HepG2 (cell line): ENCODE measurements around the gene HMGCS2. TPM values are rescaled to one million over a fixed set of nuclear protein-coding genes. Genes with fewer than 3 reads are reported as not detected.

Experiments
- ATF7-NPFF ChIP-seq: sonication (generic); formaldehyde crosslinking; IDR thresholded peaks from 2 replicates; pipeline ENCODE4 v1.8.1; 2023; ENCODE audit warnings: mild to moderate bottlenecking, low read depth, missing genetic modification reagents, moderate library complexity
- FOXJ3 ChIP-seq: sonication (generic); formaldehyde crosslinking; IDR thresholded peaks from 2 replicates; pipeline ENCODE4 v1.4.0; 2020; ENCODE audit warnings: missing genetic modification reagents, mild to moderate bottlenecking, borderline replicate concordance
- FUBP1 ChIP-seq: sonication (generic); formaldehyde crosslinking; IDR thresholded peaks from 2 replicates; pipeline ENCODE4 v1.5.1; 2020; ENCODE audit warnings: missing genetic modification reagents, mild to moderate bottlenecking, borderline replicate concordance
- MAFK ChIP-seq, 2 experiments: IDR thresholded peaks in 1 of 2; conservative IDR thresholded peaks in 1 of 2; 2 replicates each; pipeline ENCODE4 v1.6.1; 2011; ENCODE audit warnings: improper control_type of control experiment in 2 of 2, low read length in 2 of 2
- MTA1 ChIP-seq: sonication (generic); formaldehyde crosslinking; IDR thresholded peaks from 2 replicates; pipeline ENCODE4 v1.4.0; 2020; ENCODE audit warnings: missing genetic modification reagents, mild to moderate bottlenecking, borderline replicate concordance
- MXD3 ChIP-seq: IDR thresholded peaks from 2 replicates; pipeline ENCODE4 v1.6.1; 2016; ENCODE audit warnings: mild to moderate bottlenecking, missing biosample characterization, missing genetic modification reagents
- PITX1 ChIP-seq: sonication (generic); formaldehyde crosslinking; IDR thresholded peaks from 2 replicates; pipeline ENCODE4 v1.5.1; 2020; ENCODE audit warnings: mild to moderate bottlenecking, missing genetic modification reagents
- POGK ChIP-seq: sonication (generic); formaldehyde crosslinking; conservative IDR thresholded peaks from 2 replicates; pipeline ENCODE4 v1.8.0; 2022; ENCODE audit warnings: mild to moderate bottlenecking, moderate library complexity, missing genetic modification reagents
- SMYD3 ChIP-seq: sonication (generic); formaldehyde crosslinking; IDR thresholded peaks from 2 replicates; pipeline ENCODE4 v1.8.1; 2023; ENCODE audit warnings: mild to moderate bottlenecking, missing genetic modification reagents
- SNAI1 ChIP-seq: sonication (generic); formaldehyde crosslinking; IDR thresholded peaks from 2 replicates; pipeline ENCODE4 v1.5.0; 2020; ENCODE audit warnings: mild to moderate bottlenecking, missing genetic modification reagents, borderline replicate concordance
- SSRP1 ChIP-seq: IDR thresholded peaks from 2 replicates; pipeline ENCODE4 v1.6.1; 2016; ENCODE audit warnings: control low read depth
- TFDP1 ChIP-seq: IDR thresholded peaks from 2 replicates; pipeline ENCODE4 v1.6.1; 2016; ENCODE audit warnings: missing compliant biosample characterization, missing genetic modification reagents, borderline replicate concordance
- TOPORS ChIP-seq: sonication (generic); formaldehyde crosslinking; IDR thresholded peaks from 2 replicates; pipeline ENCODE4 v1.8.0; 2023; ENCODE audit warnings: mild to moderate bottlenecking, missing genetic modification reagents
- ZBTB14 ChIP-seq: sonication (generic); formaldehyde crosslinking; IDR thresholded peaks from 2 replicates; pipeline ENCODE4 v1.4.0; 2020; ENCODE audit warnings: missing genetic modification reagents
- ZMYM4 ChIP-seq: sonication (generic); formaldehyde crosslinking; IDR thresholded peaks from 2 replicates; pipeline ENCODE4 v1.8.1; 2023; ENCODE audit warnings: mild to moderate bottlenecking, missing genetic modification reagents
- ZNF276 ChIP-seq: sonication (generic); formaldehyde crosslinking; IDR thresholded peaks from 2 replicates; pipeline ENCODE4 v1.4.0; 2020; ENCODE audit warnings: mild to moderate bottlenecking, low read depth, missing genetic modification reagents
- ZNF570 ChIP-seq: sonication (generic); formaldehyde crosslinking; IDR thresholded peaks from 2 replicates; pipeline ENCODE4 v1.4.0; 2020; ENCODE audit warnings: mild to moderate bottlenecking, missing genetic modification reagents, borderline replicate concordance
- ZNF597 ChIP-seq: sonication (generic); formaldehyde crosslinking; IDR thresholded peaks from 2 replicates; pipeline ENCODE4 v1.5.0; 2020; ENCODE audit warnings: missing genetic modification reagents
- ZSCAN12 ChIP-seq: sonication (generic); formaldehyde crosslinking; IDR thresholded peaks from 2 replicates; pipeline ENCODE4 v1.9.0; 2021; ENCODE audit warnings: mild to moderate bottlenecking, missing genetic modification reagents
- polyA plus RNA-seq, 8 experiments: library from polyadenylated mRNA; depleted of rRNA in 3 of 8; stranded (reverse) in 7 of 8; unstranded in 1 of 8; fragments of >200 nt; fragmentation: Illumina TruSeq in 4 of 8; extraction: Trizol in 4 of 8; gene quantifications; 2 replicates each; pipeline versions ENCODE4 v1.2.1 to v1.2.3, GENCODE V29; 2011 to 2016; ENCODE audit warnings: low read depth in 4 of 8, missing spikeins in 1 of 8, mixed read lengths in 1 of 8; ENCODE audit not compliant: insufficient read depth in 1 of 8
- total RNA-seq, 5 experiments: library from RNA; depleted of rRNA; stranded (reverse); fragments of >200 nt; fragmentation: Illumina TruSeq; extraction: Trizol; gene quantifications; 2 replicates each; pipeline ENCODE4 v1.2.3, GENCODE V29; 2016; ENCODE audit warnings: low read depth in 1 of 5

Gene HMGCS2
- total and polyA plus RNA-seq, 2 of the 13 experiments (the other 11 are each of a cell fraction or from before 2014, with no cell fraction given): 0.44 to 1.5 TPM

GRCh38 chr1:119816407-119816806 is 47.7 kb upstream of the HMGCS2 start (continued):
- TF ChIP-seq TFDP1 (CRISPR knock-in tag): no peak
- no peak for TF ChIP-seq ZNF276 (CRISPR knock-in tag)
- no peak; the same call in 1 of the 2 replicates for TF ChIP-seq MTA1 (CRISPR knock-in tag)
- TF ChIP-seq SNAI1 (CRISPR knock-in tag): no peak
- no peak for TF ChIP-seq FOXJ3
- TF ChIP-seq MXD3 (CRISPR knock-in tag): no peak
- no peak for TF ChIP-seq ZNF597 (CRISPR knock-in tag)
- TF ChIP-seq ZSCAN12: no peak
- no peak for TF ChIP-seq SMYD3 (CRISPR knock-in tag)
- no peak for TF ChIP-seq ZNF570 (CRISPR knock-in tag)
- TF ChIP-seq ATF7-NPFF (CRISPR knock-in tag): no peak
- no peak for TF ChIP-seq MAFK (conservative IDR thresholded peaks at IDR 0.05 in 1 of 2, IDR thresholded peaks at IDR 0.05 in 1 of 2; ENCODE audit: low read length in 2 of 2)
- no peak for TF ChIP-seq FUBP1 (CRISPR knock-in tag)
- TF ChIP-seq ZMYM4 (CRISPR knock-in tag): no peak
- no peak for TF ChIP-seq POGK (CRISPR knock-in tag)
- TF ChIP-seq PITX1 (CRISPR knock-in tag): no peak
- TF ChIP-seq SSRP1: no peak
- no peak for TF ChIP-seq TOPORS
- TF ChIP-seq ZBTB14 (CRISPR knock-in tag): no peak
